Measurements from ENCODE around the gene POLRMT.

GRCh38 chr19:642767-643727 lies 9.7 kb upstream of the POLRMT start:
- no peak for TF ChIP-seq CTCF (conservative IDR thresholded peaks at IDR 0.05)
- TF ChIP-seq ZFX (IDR thresholded peaks at IDR 0.05) = no peak

All from C4-2B (cell line).